Stimulated activated CD4-positive, alpha-beta T cell treated with anti-CD3 and anti-CD28 coated beads, Interleukin-2, amount 100 ng/mL, for 24 hours (primary cell): Measurements from ENCODE around the gene BRIX1.
"Not testable (repeated sequence)": the region's sequence is repeated elsewhere in the genome, so short reads cannot be mapped to it uniquely, and the experiment has no call there.

Experiments
- DNase-seq, 2 donors: peaks; one replicate each; pipeline ENCODE4 v3.0.0-alpha.2; 2020

The BRIX1 gene

DNA sequence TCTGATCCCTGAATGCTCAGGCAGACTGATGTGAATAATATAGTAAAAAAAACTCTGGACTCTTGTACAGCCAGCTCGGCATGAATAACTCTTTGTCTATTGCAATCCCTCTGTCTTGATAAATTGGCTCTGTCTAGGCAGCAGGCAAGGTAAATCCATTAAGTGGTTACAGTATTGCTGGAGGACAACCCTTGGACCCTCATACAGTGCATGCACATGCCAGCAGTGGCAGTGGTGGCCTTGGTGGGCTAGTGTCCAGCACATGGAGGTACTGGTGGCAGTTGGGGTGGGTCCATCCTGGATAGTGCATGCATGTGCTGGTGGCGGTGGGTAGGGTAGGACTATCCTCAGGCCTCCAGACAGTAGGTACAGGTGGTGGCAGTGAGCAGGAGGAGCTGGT, 52.7 kb downstream of the BRIX1 start:
- no peak for DNase-seq

DNA sequence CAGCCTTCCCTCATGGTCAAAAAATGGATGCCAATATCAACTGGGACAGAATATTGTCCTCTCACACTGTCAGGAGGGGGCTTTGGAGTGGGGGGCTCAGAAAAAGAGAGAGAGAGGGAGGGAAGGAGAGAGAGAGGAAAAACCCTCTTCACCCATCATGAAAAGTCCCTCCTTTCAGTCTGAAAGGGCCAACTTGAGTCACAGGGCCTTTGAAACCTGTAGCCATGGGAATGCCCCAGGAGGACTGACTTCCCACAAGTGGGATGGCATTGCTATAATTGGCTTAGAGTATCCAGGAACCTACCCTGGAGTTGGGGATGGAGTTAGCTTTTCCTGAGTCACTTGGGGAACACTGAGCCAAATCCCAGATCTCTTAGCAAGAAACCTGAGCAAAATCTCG, 55.0 kb downstream of the BRIX1 start:
- no peak for DNase-seq

DNA sequence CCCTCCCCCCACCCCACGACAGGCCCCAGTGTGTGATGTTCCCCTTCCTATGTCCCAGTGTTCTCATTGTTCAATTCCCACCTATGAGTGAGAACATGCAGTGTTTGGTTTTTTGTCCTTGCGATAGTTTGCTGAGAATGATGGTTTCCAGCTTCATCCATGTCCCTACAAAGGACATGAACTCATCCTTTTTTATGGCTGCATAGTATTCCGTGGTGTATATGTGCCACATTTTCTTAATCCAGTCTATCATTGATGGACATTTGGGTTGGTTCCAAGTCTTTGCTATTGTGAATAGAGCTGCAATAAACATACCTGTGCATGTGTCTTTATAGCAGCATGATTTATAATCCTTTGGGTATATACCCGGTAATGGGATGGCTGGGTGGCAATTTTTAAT, 56.1 kb downstream of the BRIX1 start:
- DNase-seq = not testable (repeated sequence)
